GM10847 (cell line): Measurements from ENCODE around the gene RHOB.

Experiments used
- POLR2A ChIP-seq: IDR thresholded peaks from 2 replicates; pipeline ENCODE4 v1.6.1; 2011; ENCODE audit not compliant: insufficient read length; ENCODE audit errors: extremely low read depth

The RHOB gene

DNA sequence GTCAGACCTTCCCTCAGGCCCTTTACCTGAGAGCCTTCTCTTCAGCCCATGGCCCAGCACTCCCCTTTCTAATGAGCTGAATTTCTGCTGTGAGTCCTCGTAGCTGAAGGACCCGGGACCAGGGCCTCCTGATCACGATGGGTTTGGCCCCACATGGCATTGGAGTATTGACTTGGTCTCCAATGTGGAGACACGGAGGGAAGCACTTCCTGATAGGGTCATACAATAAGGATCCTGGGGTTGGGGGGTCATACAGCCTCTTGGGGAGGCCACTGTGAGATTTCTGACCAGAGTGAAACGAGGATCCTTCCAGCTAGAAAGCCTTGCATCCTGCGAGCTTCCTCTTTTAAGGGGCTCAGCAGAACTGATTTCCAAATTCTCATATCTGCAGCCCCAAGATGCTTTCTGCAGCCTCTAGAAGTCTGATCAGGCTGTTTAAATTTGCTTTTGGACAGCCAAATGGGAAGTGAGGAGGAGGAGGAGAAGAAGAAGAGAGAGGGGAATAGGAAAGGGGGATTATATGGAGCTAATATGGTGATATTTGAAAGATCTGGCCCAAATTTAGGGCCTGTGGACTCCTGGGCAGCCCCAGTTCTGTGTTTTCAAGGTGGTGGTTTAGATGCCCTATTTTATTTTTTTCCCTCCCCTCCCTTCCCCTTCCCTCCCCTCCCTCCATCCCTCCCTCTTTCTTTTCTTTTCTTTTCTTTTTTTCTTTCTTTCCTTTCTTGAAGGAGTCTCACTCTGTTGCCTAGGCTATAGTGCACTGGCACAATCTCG is 38.9 kb downstream of the RHOB start:
- no peak for TF ChIP-seq POLR2A

DNA sequence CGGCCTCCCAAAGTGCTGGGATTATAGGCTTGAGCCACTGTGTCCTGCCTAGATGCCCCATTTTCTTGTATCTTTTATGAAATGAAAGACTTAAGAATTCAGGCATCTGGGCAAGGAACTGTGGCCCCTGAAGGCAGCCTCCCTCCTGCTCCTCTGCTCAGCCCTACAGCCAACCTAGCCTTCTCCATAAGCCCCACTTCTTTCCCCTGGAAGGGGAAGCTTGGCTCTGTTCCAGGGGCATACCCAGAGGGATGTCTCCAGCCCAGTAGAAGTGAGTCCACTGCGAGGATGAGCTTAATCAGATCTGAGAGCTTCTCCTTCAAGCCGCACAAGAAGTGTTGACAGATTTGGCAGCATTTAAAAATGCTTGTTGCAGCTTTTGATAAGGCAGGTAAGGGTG is 39.7 kb downstream of the RHOB start:
- no peak for TF ChIP-seq POLR2A

DNA sequence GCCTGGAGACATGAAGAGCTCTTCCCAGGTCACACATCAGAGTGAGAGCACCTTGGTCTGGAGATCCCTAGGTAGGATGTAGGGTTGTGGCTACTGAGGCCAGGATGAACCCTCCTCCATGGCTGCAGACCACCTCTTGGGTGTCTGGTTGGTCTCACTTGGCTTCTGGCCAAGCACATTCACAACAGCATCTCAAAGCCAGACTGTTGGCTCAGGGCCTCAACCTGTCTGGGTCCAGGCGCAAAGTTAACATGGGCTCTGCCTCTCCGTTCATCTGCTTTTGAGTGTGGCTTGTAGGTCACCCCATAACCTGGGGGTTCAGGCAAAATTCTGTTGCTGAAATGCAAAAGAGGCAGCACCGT is 40.1 kb downstream of the RHOB start:
- no peak for TF ChIP-seq POLR2A

DNA sequence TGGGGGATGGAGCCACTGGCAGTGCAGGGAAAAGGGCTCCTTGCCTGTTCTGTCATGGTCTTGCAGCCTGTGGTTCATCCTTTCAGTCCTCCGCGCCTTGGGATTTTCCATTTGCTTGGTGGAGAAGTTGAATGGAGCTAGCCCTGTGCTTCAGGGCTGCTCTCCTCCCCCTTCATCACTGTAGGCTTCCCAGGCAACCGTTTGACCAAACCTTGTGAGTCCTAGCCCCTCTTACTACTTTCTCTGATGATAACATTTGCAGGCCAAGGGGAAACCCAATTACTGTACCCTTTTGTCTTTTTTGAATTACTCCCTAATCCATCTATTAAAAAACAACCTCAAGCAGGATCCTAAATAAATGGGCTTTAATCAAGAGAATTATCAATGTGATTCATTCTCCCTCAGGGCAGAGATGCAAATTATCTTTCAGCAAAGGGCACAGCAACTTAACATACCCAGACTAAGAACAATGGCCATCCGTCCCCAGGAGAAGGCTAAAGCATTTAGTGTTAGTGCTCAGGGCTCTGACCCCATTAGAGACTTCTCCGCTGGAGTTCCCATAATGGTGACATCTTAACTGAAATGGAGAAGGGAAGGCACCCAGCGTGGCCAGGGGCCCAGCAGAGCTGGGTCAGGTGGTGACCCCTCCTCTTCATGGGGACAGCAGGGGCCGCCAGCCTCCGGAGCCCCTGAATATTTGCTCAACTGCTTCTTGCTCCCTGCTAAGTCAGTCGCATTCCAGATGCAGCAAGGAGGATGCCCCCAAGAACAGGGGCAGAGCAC is 40.7 kb downstream of the RHOB start:
- TF ChIP-seq POLR2A, result no peak

DNA sequence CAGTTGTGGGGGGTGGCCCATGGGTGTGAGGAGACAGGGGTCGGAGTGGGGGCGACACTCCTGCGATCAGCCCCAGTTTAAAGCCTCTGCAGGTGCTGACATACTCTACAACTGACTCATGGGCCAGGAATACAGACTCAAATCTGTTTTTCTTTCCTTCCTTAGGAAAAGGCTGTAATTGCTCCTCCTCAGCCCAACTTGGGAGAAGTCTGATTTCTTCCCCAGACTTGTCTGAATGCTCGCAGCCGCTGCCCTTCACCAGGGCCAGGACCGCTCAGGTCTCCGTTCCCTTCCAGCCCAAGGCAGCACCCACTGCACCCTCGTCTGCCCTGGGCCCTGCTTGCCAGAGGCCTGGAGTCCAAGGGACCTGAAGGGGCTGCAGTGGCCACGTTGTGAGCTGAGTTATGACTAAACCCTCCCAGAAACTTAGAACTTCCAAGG is 41.3 kb downstream of the RHOB start:
- TF ChIP-seq POLR2A, result no peak

DNA sequence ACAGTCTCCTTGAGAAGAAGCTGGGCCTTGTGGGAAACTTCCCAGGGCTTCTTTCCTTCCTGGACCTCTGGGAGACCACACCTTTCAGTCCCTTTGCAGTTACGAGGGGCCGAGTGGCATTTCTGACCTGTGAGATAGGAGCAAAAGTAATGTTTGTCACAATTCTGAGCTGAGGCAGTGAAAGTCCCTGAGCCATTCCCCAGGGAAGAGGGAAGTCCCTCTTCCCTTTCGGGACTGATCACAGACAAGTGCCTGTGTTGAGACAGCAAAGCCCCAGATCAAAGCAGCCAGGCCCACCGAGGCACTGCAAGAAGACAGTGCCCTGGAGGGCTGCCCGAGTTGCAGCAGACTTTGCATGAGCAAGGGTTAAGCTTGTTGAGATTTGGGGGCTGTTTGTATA is 41.9 kb downstream of the RHOB start:
- TF ChIP-seq POLR2A, result no peak

DNA sequence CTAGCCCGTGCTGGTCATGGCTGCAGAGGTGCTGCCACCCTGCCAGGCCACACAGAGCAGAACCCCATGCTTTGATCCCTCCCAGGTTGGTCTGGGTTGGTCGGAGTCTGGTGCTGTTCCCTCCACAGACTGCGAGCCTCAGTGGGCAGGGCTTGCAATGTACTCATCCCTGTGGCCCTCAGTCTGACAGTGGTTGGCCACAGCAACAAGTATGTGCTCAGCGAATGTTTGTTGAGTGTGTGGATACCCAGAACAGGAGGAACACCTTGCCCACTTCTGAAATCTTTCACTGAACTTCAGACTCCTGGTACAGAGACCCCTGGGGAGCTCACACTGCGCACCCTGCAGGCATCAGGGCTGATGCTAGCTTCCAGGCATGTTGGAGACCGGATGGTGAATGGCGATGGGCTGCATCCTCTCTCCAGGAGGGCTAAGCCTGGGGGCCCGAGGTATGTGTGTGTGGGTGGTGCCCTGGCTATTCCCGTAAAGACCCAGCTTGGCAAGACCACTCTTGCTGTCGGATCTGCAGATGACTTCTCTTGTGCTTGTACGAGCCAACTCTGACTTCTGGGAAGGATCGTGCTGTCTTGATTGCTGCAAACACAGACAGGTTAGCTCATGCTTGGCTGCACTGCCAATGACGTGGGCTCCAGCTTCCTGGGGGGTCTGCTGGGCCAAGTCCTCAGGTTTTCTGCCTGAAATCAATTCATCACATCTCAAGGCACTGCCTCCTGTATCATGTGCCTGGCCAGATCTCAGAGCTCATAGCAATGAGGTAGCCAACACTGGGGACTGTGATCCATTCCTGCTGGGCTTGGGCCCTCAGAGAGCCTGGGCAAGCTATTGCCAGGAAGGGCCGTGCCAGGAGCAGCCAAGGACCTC is 43.7 kb downstream of the RHOB start:
- no peak for TF ChIP-seq POLR2A

DNA sequence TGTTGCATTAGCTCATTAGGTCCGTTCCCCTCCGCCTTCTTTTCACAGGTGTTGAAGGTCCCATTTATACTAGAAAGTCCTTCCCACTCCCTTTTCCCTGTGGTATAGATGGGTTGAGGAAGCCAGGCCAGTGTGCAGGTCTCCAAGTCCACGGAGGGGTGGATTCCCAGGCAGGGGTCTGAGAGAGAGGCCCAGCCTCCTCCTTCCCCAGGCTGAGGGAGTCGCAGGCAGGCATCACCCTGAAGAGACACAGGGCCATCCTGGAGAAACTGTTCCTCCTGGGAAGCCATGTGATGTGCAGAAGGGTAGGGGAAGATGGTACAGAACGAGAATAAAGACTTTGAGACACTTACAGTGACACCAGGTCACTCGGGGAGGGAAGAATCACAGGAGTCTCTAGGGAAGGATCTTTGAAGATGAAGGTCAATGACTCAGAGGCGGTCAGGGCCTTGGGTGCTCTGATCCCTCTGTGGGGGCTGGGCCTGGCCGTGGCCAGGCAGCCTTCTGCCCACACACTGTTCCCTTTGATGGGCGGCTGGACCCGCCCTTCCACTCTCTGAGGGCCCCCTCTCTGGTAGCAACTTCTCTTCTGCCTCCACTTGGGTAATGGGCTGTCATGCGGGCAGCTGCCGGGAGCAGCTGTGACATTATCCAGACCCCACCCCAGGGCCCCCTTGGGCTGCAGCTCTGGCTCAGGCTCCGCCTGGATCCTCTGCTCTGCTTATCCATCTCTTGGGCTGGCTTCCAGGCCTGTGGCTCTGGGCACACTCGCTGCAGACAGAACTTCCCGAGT is 45.1 kb downstream of the RHOB start:
- TF ChIP-seq POLR2A, result no peak

DNA sequence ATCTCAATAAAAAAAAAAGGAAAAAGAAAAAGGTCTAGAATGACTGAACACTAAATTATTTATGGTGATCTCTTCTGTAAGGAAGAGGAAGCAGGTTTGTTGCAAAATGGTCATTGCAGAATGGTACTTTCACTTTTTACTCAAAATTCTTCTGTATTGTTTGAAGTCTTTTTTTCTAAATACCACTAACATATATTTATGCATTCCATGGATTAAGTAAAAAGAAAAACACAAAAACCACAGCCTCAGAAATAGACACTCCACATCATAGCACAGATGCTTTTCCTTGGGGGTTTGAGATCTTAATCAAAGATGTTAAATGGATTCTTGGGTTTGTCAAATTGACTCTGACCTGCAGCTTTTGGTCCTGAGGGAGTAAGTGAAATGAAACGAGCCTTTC is 47.4 kb downstream of the RHOB start:
- no peak for TF ChIP-seq POLR2A

DNA sequence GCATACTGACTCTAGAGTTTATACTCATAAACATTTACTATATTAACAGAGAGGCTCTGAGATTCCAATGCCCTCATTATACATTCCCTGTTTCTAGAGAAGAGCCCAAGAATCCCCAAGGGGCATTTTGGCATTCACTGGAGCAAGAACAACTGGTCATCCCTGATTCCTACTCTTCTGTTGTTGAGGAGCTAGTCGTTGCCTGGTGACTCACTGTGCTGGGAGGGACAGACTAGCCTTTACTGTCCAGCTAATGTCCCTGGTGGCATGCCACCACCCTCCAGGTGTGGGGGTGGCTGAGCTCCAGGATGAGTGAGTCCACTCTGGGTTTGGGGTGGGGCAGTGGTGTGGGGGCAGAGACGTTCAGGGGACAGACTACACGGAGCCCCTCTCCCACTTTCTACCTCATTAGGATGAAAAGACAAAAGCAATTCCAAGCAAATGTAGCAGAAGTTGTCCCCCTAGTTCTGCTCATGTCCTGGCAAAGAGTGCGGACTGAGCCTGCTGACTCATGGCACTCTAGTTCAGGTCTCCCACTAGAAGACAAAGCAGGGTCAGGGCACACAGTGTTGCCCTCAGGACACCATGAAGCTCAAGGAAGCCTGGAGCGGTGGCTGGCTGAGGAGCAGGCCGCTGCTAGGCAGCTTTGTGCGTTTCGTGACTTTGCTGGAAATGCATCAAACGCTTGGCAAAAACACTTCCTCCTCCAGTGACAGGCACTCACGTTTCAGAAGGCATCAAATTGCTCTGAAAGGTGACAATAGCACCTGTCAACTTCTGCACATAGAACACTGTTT is 49.4 kb downstream of the RHOB start:
- no peak for TF ChIP-seq POLR2A

DNA sequence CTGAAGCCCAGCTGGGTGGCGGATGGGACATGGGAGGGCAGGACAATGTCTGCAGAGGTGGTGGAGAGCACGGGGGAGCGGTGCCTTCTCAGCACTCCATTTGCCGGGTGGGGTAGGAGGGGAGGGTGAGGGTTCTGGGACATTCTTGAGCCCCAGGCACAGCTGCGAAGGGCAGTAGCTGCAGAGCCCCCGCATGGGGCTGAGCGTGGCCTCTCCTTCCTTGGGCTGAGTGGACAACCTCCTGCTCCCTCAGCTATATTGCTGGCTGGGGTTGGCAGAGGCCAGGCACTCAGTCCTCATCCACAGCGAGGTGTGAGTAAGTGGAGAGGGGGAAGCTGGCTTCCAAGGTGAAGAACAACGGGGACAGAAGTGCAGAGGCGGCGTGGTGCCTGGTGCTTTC is 50.1 kb downstream of the RHOB start:
- no peak for TF ChIP-seq POLR2A
